ENCODE measurements around the gene PRDX2. TPM values are rescaled to one million over a fixed set of nuclear protein-coding genes. Genes with fewer than 3 reads are reported as not detected.

Gene PRDX2
- total RNA-seq, 2 experiments from 2014 or later = 357 to 399 TPM

DNA sequence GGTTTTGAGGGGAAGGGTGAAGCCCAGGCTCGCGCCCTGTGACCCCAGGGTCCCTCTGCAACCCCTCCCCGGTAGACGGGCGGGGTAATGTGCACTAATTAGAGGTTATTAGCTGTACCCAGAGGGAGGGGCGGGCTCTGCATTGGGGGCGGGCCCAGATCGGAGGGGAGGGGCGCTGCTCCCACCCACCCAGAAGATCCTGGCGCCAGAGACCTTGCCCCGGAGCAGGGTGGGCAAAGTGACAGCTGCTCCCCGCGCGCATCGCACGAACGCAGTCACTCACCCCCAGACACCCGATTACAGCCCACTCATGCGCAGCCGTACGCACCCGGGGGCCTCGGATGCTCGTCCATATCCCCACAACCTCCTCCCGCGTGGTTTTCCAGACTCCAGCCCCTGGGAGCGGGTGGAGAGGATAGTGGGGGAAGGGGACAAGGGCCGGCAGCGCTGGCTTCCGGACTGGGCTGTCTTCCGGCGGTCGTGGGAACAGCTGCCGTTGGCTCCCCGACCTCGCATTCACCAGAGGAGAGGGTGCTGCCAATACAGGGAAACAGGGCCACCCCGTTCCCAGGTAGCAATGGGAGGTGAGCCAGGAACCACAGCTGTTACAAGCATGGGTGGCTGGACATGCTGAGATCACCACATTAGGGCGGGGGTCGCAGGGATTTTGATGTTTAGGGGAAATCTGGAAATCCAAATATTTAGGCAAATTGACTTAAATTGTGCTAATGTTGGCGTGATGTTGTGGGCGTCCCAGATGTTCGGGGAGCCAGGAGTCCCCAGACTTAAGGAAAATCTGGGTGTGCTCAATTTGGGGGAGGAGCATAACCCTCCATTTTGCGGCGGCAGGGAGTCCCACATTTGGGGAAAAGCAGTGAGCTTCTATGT lies 23.3 kb downstream of the PRDX2 start:
- peak overlapping the region; percentile 56 for H3K27ac ChIP-seq (ENCODE audit: low read depth, low read length, poor library complexity, severe bottlenecking)
- TF ChIP-seq, protein P1, sequence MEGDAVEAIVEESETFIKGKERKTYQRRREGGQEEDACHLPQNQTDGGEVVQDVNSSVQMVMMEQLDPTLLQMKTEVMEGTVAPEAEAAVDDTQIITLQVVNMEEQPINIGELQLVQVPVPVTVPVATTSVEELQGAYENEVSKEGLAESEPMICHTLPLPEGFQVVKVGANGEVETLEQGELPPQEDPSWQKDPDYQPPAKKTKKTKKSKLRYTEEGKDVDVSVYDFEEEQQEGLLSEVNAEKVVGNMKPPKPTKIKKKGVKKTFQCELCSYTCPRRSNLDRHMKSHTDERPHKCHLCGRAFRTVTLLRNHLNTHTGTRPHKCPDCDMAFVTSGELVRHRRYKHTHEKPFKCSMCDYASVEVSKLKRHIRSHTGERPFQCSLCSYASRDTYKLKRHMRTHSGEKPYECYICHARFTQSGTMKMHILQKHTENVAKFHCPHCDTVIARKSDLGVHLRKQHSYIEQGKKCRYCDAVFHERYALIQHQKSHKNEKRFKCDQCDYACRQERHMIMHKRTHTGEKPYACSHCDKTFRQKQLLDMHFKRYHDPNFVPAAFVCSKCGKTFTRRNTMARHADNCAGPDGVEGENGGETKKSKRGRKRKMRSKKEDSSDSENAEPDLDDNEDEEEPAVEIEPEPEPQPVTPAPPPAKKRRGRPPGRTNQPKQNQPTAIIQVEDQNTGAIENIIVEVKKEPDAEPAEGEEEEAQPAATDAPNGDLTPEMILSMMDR (conservative IDR thresholded peaks at IDR 0.05; ENCODE audit: low read length) = no peak
- TF ChIP-seq EZH2phosphoT487 (IDR thresholded peaks at IDR 0.05; ENCODE audit: borderline replicate concordance, low read depth, low read length) = no peak
- no peaks in the 10 kb centered on the region for H3K9me2 ChIP-seq (ENCODE audit: insufficient read depth, low read length)
- no peaks in the 10 kb centered on the region for H3K36me3 ChIP-seq (ENCODE audit: insufficient read depth, low read length)
- H3K4me1 ChIP-seq (ENCODE audit: insufficient read depth, low read length, poor library complexity, severe bottlenecking) = peaks cover 53% of the 10 kb centered on the region
- DNase-seq (ENCODE audit: low spot score) = peak; percentile 55
- peak overlapping the region; percentile 69 for H3K4me3 ChIP-seq (ENCODE audit: low read depth, low read length, poor library complexity, severe bottlenecking)
- CTCF ChIA-PET (ENCODE audit: unreplicated experiment) = interaction anchor here (0.6 to 2.8 kb wide), 4 partner anchors 14 to 1041 kb away, joined by 3 to 20 read pairs (median 4); partner anchors contain the start of gene JUNB
- no peaks in the 10 kb centered on the region for H3K79me2 ChIP-seq (ENCODE audit: insufficient read depth, low read depth, low read length)
- BruUV-seq (replicated peaks) = no TSS peak
- H3K4me2 ChIP-seq (ENCODE audit: low read length) = peak overlapping the region; percentile 96
- intact Hi-C loops (cut with micrococcal nuclease; ENCODE audit: unreplicated experiment) = no loop called here
- POLR2A ChIA-PET = interaction anchor here (0.6 kb wide), 1 partner anchor 97 kb away, joined by 3 read pairs; the partner anchor contains the start of gene DHPS
- H3K9me3 ChIP-seq (ENCODE audit: low read length) = no peaks in the 10 kb centered on the region
- peak overlapping the region; percentile 81 for H2AFZ ChIP-seq (ENCODE audit: low read length)
- H4K20me1 ChIP-seq (ENCODE audit: insufficient read depth, low read length) = no peaks in the 10 kb centered on the region

DNA sequence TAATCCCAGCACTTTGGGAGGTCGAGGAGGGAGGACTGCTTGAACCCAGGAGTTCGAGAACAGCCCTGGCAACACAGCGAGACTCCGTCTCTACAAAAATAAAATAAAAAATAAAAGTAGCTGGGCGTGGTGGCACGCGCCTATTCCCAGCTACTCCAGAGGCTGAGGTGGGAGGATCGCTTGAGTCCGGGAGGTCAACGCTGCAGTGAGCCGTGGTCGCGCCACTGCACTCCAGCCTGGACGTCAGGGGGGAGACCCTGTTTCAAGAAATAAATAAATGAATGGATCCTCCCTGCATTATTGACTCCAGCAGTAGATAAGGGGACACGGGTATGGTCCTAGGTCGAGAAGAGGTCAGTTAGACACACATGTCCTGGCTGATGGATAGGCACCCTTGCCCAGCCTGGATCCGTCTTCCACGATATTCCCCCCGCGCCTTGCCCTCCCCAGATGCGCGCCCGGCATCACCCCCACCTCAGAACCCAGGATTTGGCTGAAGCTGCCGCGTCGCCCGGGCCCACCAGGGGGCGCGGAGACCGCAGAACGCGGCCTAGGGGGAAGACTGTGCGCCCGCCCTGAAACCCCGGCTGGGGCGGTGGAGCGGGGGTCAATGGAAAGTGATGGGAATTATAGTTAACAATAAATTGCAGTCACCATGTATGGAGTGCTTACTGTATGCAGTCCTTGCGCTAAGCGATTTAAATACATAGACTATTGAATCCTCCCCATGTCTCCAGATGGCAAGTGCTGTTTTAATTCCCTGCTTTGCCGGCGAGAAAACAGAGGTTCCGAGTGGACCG lies 24.2 kb downstream of the PRDX2 start:
- H3K4me3 ChIP-seq (ENCODE audit: low read depth, low read length, poor library complexity, severe bottlenecking) = peak overlapping the region; percentile 69
- intact Hi-C loops (cut with micrococcal nuclease; ENCODE audit: unreplicated experiment) = loop anchor here (1.0 kb wide), 2 partner anchors 14 to 19 kb away; partner anchors contain the start of gene JUNB
- BruUV-seq (replicated peaks) = no TSS peak

More for the DNA sequence above, 24.2 kb downstream of the PRDX2 start:
- Histone ChIP-seq H4K20me1 (ENCODE audit: insufficient read depth, low read length) (no peaks in the 10 kb centered on the region), H3K79me2 (ENCODE audit: insufficient read depth, low read depth, low read length) (no peaks in the 10 kb centered on the region), H2AFZ (ENCODE audit: low read length) (peak overlapping the region; percentile 81), H3K4me2 (ENCODE audit: low read length) (peak overlapping the region; percentile 96), H3K36me3 (ENCODE audit: insufficient read depth, low read length) (no peaks in the 10 kb centered on the region), H3K9me2 (ENCODE audit: insufficient read depth, low read length) (no peaks in the 10 kb centered on the region), H3K27ac (ENCODE audit: low read depth, low read length, poor library complexity, severe bottlenecking) (peak overlapping the region; percentile 56), H3K9me3 (ENCODE audit: low read length) (no peaks in the 10 kb centered on the region), H3K4me1 (ENCODE audit: insufficient read depth, low read length, poor library complexity, severe bottlenecking) (peaks cover 44% of the 10 kb centered on the region)
- peak; percentile 78 for DNase-seq (ENCODE audit: low spot score)
- POLR2A ChIA-PET = interaction anchor here (0.7 to 2.0 kb wide), 2 partner anchors 14 to 298 kb away, joined by 3 to 10 read pairs; partner anchors contain the start of gene JUNB
- CTCF ChIA-PET (ENCODE audit: unreplicated experiment) = interaction anchor here (1.0 to 2.8 kb wide), 3 partner anchors 15 to 23 kb away, joined by 3 to 20 read pairs (median 4); partner anchors contain the start of gene JUNB
- TF ChIP-seq EZH2phosphoT487 (IDR thresholded peaks at IDR 0.05; ENCODE audit: borderline replicate concordance, low read depth, low read length) = no peak
- TF ChIP-seq, protein P1 (conservative IDR thresholded peaks at IDR 0.05; ENCODE audit: low read length) = peak; percentile 96
